ENCODE data around the gene USF1. TPM values are rescaled to one million over a fixed set of nuclear protein-coding genes. Genes with fewer than 3 reads are reported as not detected.

The USF1 gene
- polyA plus RNA-seq, 3 donors = 6.3 to 335 (median 25.5) TPM

Small RNA genes lying within 50 kb of the gene (small RNA-seq; reads per million reads assigned to genes)
- not detected for gene AL591806.2 (ENCODE audit: insufficient read length, low read depth)

Other genes starting within 250 kb of the USF1 start
- gene LY9, start 249.8 kb downstream of the USF1 start, polyA plus RNA-seq = 1 to 10 TPM; 1.4 to 2.7 (median 1.7) TPM
- gene CD244, start 183.1 kb downstream of the USF1 start, polyA plus RNA-seq = 100 to 1,000 TPM in 2 of 3 donors, 10 to 100 TPM in 1; 62.2 to 116 (median 106) TPM
- 1 to 10 TPM; 1.2 to 1.6 (median 1.3) TPM for gene ITLN1, start 160.8 kb downstream of the USF1 start, polyA plus RNA-seq
- gene ITLN2, start 91.2 kb downstream of the USF1 start, polyA plus RNA-seq = not detected
- 10 to 100 TPM; 28.8 to 58.0 (median 35.9) TPM for gene F11R, start 24.8 kb downstream of the USF1 start, polyA plus RNA-seq
- gene TSTD1, start 7.0 kb downstream of the USF1 start, polyA plus RNA-seq = 10 to 100 TPM in 2 of 3 donors, 1 to 10 TPM in 1; 9.9 to 20.3 (median 11.8) TPM
- 100 to 1,000 TPM; 101 to 140 (median 129) TPM for gene ARHGAP30, start 23.9 kb upstream of the USF1 start, polyA plus RNA-seq
- gene NECTIN4, start 43.6 kb upstream of the USF1 start, polyA plus RNA-seq = under 1 TPM in 2 of 3 donors, not detected in 1; 0.07 TPM
- under 1 TPM in 1 of 3 donors, not detected in 2; 0.08 TPM for gene KLHDC9, start 52.4 kb upstream of the USF1 start, polyA plus RNA-seq
- gene PFDN2, start 72.1 kb upstream of the USF1 start, polyA plus RNA-seq = 10 to 100 TPM; 59.1 to 80.7 (median 65.6) TPM
- gene NIT1, start 72.1 kb upstream of the USF1 start, polyA plus RNA-seq = 10 to 100 TPM; 28.4 to 84.7 (median 35.7) TPM
- gene DEDD, start 86.7 kb upstream of the USF1 start, polyA plus RNA-seq = 10 to 100 TPM; 40.9 to 56.3 (median 42.2) TPM
- gene UFC1, start 108.0 kb upstream of the USF1 start, polyA plus RNA-seq = 100 to 1,000 TPM; 100 to 120 (median 108) TPM
- gene USP21, start 113.5 kb upstream of the USF1 start, polyA plus RNA-seq = 10 to 100 TPM; 11.0 to 42.8 (median 11.3) TPM
- 10 to 100 TPM; 10.5 to 42.6 (median 10.8) TPM for gene PPOX, start 120.4 kb upstream of the USF1 start, polyA plus RNA-seq
- gene B4GALT3, start 131.5 kb upstream of the USF1 start, polyA plus RNA-seq = 10 to 100 TPM; 16.8 to 50.3 (median 21.0) TPM
- gene ADAMTS4, start 153.1 kb upstream of the USF1 start, polyA plus RNA-seq = under 1 TPM in 2 of 3 donors, not detected in 1; 0.01 to 0.04 TPM
- gene NDUFS2, start 156.4 kb upstream of the USF1 start, polyA plus RNA-seq = 100 to 1,000 TPM in 2 of 3 donors, 10 to 100 TPM in 1; 87.5 to 119 (median 101) TPM
- 1,000 to 10,000 TPM; 2,686 to 4,191 (median 2,715) TPM for gene FCER1G, start 169.3 kb upstream of the USF1 start, polyA plus RNA-seq
- not detected for gene APOA2, start 177.7 kb upstream of the USF1 start, polyA plus RNA-seq
- gene TOMM40L, start 180.1 kb upstream of the USF1 start, polyA plus RNA-seq = 10 to 100 TPM in 1 of 3 donors, 1 to 10 TPM in 2; 3.8 to 31.5 (median 5.2) TPM
- not detected for gene NR1I3, start 192.2 kb upstream of the USF1 start, polyA plus RNA-seq
- not detected for gene PCP4L1, start 212.8 kb upstream of the USF1 start, polyA plus RNA-seq